Adrenal gland (tissue), 12 donors: ENCODE measurements around the gene CDK5RAP2. TPM values are rescaled to one million over a fixed set of nuclear protein-coding genes. Genes with fewer than 3 reads are reported as not detected.
A peak's percentile ranks its signal among the peaks of the same experiment; 100 is the strongest.

Experiments used
- DNase-seq, 7 donors: peaks; one replicate each; pipeline ENCODE4 v3.0.0-alpha.2; 2019 to 2020
- H3K27ac ChIP-seq, 5 donors: fragments of 200-600 bp; sonication (generic) in 4 of 5; 1 replicate in 3 of 5; 2 replicates in 2 of 5; pipeline versions ENCODE4 v1.5.1 to v1.8.0; 2016 to 2020; ENCODE audit warnings: mild to moderate bottlenecking in 1 of 5
- H3K27me3 ChIP-seq: fragments of 200-600 bp; 2 replicates; pipeline ENCODE4 v1.8.0; 2021
- H3K36me3 ChIP-seq, 2 donors: fragments of 200-600 bp; replicated peaks in 1 of 2; 1 replicate in 1 of 2; 2 replicates in 1 of 2; pipeline versions ENCODE4 v1.5.1 to v1.8.0; 2018 to 2022
- H3K4me1 ChIP-seq, 2 donors: fragments of 200-600 bp; replicated peaks in 1 of 2; 1 replicate in 1 of 2; 2 replicates in 1 of 2; pipeline versions ENCODE4 v1.5.1 to v1.8.0; 2018 to 2021
- H3K4me3 ChIP-seq, 4 donors: fragments of 200-600 bp; sonication (generic) in 3 of 4; one replicate each; pipeline ENCODE4 v1.5.1; 2016 to 2018
- H3K9me3 ChIP-seq, 3 donors: fragments of 200-600 bp; sonication (generic) in 1 of 3; replicated peaks in 1 of 3; 1 replicate in 2 of 3; 2 replicates in 1 of 3; pipeline versions ENCODE4 v1.5.1 to v1.8.0; 2016 to 2021
- CTCF ChIP-seq, 6 experiments: fragments of 450-650 bp in 4 of 6; fragments of 200-600 bp in 2 of 6; sonication (generic) in 1 of 6; IDR thresholded peaks; 1 replicate in 5 of 6; 2 replicates in 1 of 6; pipeline versions ENCODE4 v1.5.1 to v1.8.0; 2016 to 2021; ENCODE audit warnings: antibody characterized with exemption in 6 of 6, mild to moderate bottlenecking in 2 of 6, moderate library complexity in 1 of 6
- POLR2A ChIP-seq, 2 donors: fragments of 450-650 bp; IDR thresholded peaks; one replicate each; pipeline ENCODE4 v1.6.1; 2017; ENCODE audit warnings: antibody characterized with exemption in 2 of 2, mild to moderate bottlenecking in 2 of 2, moderate library complexity in 1 of 2
- WGBS, 4 donors: extraction: QIAGEN DNeasy Blood & Tissue Kit in 2 of 4; methylation state at CpG; one replicate each; pipeline versions ENCODE4 v1.1.5 to v1.1.7; 2013 to 2017; 5-methylcytosine and 5-hydroxymethylcytosine counted together
- intact Hi-C, 2 donors: fragments of 100-400 bp; cut with DNase I; formaldehyde crosslinking; loops; one replicate each; pipeline versions ENCODE4 v1.14.1 to v1.15.0; 2022 to 2023
- polyA plus RNA-seq, 3 donors: library from polyadenylated mRNA; stranded (reverse); fragments of 200-250 nt in 2 of 3; fragments of 350-450 nt in 1 of 3; fragmentation: Illumina TruSeq in 1 of 3; extraction: RNeasy Lipid Tissue Mini Kit (QIAGEN cat#74804) in 1 of 3; gene quantifications; one replicate each; pipeline ENCODE4 v1.2.3, GENCODE V29; 2013 to 2014
- total RNA-seq, 9 donors: library from RNA; depleted of rRNA in 4 of 9; stranded (reverse); fragments of >200 nt in 4 of 9; fragments of 120-200 nt in 1 of 9; fragmentation: NEBNext Ultra II Directional in 1 of 9; extraction: Animal tissue kit (Norgen Biotek cat#: 25700) in 1 of 9; gene quantifications; one replicate each; pipeline versions ENCODE4 v1.1.0 to v1.2.4, GENCODE V29; 2013 to 2023
- donor health status: healthy with polysubstance abuse.
- donor health status: Bipolar disorder and iron deficiency.
- donor health status: DM: yes; HTN: yes; CAD: no.
- donor health status: DM: no; HTN: no; CAD: no.
- donor health status: DM: no; HTN: no; CAD: no.
- donor health status: DM: yes; HTN: yes; CAD: no.

CDK5RAP2 gene
- total and polyA plus RNA-seq, 12 donors, result 26.0 to 60.7 (median 41.9) TPM

GRCh38 chr9:120391691-120392090 is 188.3 kb downstream of the CDK5RAP2 start:
- Histone ChIP-seq H3K27ac (no peak overlapping the region), H3K27me3 (no peaks in the 10 kb centered on the region), H3K4me1 (peaks cover 3 to 4% of the 10 kb centered on the region in 2 donors), H3K4me3 (no peak overlapping the region), H3K36me3 (peaks cover 0 to 55% of the 10 kb centered on the region in 2 donors), H3K9me3 (no peaks in the 10 kb centered on the region)
- intact Hi-C loops, result no loop called here
- DNase-seq, result no peak
- 93 to 97% (median 95%) methylated on average over 3 to 5 of the region's 5 CpGs for WGBS, 4 donors
- TF ChIP-seq CTCF (IDR thresholded peaks at IDR 0.05), result no peak
- TF ChIP-seq POLR2A (IDR thresholded peaks at IDR 0.05), result no peak

- Histone ChIP-seq H3K4me1 (peaks cover 11 to 13% of the 10 kb centered on the region in 2 donors), H3K27ac (no peak overlapping the region), H3K4me3 (no peak overlapping the region), H3K36me3 (peaks cover 0 to 54% of the 10 kb centered on the region in 2 donors), H3K27me3 (no peaks in the 10 kb centered on the region), H3K9me3 (no peaks in the 10 kb centered on the region)
- 89 to 97% (median 91%) methylated on average over 9 to 12 of the region's 12 CpGs for WGBS, 4 donors
- DNase-seq, result peak in 1 of 7 donors; percentile 25
- TF ChIP-seq POLR2A (IDR thresholded peaks at IDR 0.05) (no peak), CTCF (IDR thresholded peaks at IDR 0.05) (no peak)
- intact Hi-C loops, result no loop called here
Observed at GRCh38 chr9:120390637-120391190, 189.3 kb downstream of the CDK5RAP2 start.

GRCh38 chr9:120389867-120390266 is 190.1 kb downstream of the CDK5RAP2 start:
- H3K4me1 ChIP-seq, result peaks cover 11 to 17% of the 10 kb centered on the region in 2 donors
- intact Hi-C loops, result no loop called here
- no peak for DNase-seq
- H3K4me3 ChIP-seq, result no peak overlapping the region
- TF ChIP-seq CTCF (IDR thresholded peaks at IDR 0.05), result no peak
- no peak for TF ChIP-seq POLR2A (IDR thresholded peaks at IDR 0.05)
- peaks cover 0 to 50% of the 10 kb centered on the region in 2 donors for H3K36me3 ChIP-seq
- H3K9me3 ChIP-seq, result no peaks in the 10 kb centered on the region
- 90 to 97% (median 92%) methylated on average over 2 to 8 of the region's 8 CpGs for WGBS, 4 donors
- no peak overlapping the region for H3K27ac ChIP-seq
- no peaks in the 10 kb centered on the region for H3K27me3 ChIP-seq

GRCh38 chr9:120389300-120389699 is 190.7 kb downstream of the CDK5RAP2 start:
- Histone ChIP-seq H3K9me3 (no peaks in the 10 kb centered on the region), H3K27ac (no peak overlapping the region), H3K36me3 (peaks cover 0 to 47% of the 10 kb centered on the region in 2 donors), H3K27me3 (no peaks in the 10 kb centered on the region), H3K4me1 (peaks cover 11 to 17% of the 10 kb centered on the region in 2 donors), H3K4me3 (no peak overlapping the region)
- TF ChIP-seq POLR2A (IDR thresholded peaks at IDR 0.05) (no peak), CTCF (IDR thresholded peaks at IDR 0.05) (no peak)
- intact Hi-C loops, result no loop called here
- WGBS, 4 donors, result 93 to 98% (median 97%) methylated on average over 4 of the region's 4 CpGs
- DNase-seq, result no peak
